ENCODE measurements around the gene TMEM9. TPM values are rescaled to one million over a fixed set of nuclear protein-coding genes. Genes with fewer than 3 reads are reported as not detected.

Gene TMEM9
- total RNA-seq, 1 donor from 2014 or later = 62.3 TPM

DNA sequence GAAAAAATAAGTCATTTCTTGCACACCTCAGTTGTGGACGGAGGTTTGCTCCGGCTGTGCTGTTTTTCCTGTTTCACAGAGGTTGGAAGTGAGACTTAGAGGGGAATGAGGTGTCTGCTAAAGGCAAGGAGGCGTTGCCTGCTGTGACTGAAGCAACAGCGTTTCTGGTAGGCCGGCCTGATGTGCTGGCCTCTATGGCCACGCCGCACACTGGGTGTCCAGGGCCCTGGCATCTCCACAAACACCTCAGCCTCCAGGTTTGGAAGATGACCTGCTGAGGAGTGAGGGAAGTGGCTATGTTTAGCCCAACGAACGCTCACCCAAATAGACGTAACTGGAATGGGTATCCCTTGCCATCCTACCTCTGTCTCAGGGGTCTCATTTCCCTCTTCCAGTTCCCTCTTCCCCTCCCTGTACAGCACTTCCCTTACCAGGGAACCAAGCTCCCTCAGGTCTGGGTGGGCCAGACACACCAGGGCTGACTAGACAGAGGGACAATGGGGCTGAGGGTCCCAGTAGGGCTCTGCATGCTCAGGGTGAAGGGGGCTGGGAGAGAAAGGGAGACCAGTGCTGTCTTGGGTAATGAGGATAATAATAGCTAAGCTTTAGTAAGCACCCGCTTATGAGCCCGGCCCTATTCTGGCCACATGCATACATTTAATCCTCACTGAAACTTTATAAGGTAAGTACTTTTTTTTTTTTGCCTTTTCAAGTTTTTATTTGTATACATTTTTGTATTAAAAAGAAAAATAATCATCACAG is 53.9 kb downstream of the TMEM9 start:
- DNase-seq = no peak

DNA sequence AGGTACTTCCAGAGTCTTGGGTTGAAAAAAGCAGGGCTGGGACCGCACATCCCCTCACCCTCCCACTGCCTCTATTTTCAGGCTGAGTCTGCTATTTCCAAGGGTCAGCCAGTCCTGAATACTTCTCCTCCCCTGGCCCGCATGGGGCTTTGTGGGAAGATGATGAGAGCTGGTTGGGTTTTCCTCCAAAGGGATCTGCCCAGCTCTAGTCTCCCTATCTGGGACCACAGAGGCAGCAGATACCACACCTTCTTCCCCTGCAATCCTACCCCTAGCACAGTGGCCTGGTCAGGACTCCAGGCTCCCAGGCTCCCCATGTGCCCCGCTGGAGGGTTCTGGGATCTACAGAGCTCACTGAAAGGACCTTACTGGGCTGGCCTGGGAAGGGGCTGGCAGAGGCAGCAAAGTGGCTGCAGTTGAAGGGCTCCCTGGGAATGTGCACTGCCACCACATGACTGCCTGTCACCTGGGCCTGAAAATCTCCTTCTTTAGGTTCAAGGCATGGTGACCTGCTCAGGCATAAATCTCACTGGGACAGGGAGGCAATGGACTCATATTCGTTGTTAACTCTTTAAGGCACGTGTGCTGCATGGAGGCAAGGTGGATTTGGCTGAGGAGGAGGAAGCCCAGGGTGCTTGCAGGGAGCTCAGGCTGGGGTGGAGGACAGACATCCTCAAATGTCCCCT is 55.1 kb downstream of the TMEM9 start:
- no peak for DNase-seq

DNA sequence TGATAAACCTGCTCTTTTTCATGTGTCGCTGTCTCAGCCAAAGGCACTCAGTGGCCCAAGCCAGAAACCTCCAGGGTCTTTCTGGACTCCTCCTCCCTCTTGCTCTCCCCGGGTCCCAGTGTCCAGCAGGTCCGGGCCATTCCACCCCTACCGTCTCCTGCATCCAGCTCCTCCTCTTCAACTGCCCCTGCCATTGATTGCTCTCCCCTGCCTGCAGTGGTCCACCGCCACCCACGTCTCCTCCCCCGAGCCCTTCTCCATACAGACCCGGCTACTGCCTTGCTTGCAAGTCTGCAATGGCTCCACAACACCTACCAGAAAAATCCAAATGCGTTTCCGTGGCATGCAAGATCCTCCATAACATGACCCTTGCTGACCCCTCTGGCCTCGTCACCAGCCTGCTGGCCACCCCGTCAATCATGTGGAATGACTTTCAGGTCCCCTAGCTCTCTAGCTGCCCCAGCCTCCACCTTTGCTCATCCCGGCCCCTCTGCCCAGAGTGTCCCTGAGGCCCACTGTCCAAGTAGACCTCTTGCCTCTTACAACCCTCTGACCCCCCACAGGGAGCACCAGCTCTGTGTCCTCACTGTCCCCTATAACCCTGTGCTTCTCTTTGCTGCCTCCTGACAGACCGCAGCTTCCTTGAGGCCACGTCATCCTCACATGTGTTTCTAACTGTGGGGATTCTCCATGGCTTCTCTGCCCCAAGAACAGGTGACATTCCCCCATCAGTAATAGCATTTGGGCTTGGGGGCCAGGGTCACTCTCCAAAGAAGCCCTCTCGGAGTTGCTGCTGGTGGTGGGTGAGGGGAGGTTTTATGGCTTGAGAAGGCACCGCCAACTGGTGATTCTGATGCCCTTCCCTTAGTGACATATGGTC is 57.1 kb downstream of the TMEM9 start:
- no peak for DNase-seq

DNA sequence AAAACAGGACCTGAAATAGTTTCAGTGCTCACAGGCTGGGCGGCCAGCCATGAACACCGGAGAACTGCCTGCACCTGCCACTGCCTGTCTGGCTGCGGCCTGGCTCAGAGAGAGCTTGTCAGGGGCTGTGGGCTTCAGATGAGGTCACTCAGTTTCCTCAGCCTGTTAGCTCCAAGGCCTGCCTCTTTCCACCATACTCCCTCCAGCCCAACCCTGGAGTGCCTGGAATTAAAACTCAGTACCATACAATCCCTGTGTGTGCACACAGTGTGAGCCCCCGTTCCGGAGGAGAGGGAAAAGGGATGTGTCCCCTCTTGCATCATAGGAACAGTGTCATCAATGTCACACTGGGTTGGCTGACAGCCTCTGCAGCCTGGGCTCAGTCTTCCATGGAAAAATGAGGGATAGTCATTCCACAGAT is 58.2 kb downstream of the TMEM9 start:
- DNase-seq = no peak

DNA sequence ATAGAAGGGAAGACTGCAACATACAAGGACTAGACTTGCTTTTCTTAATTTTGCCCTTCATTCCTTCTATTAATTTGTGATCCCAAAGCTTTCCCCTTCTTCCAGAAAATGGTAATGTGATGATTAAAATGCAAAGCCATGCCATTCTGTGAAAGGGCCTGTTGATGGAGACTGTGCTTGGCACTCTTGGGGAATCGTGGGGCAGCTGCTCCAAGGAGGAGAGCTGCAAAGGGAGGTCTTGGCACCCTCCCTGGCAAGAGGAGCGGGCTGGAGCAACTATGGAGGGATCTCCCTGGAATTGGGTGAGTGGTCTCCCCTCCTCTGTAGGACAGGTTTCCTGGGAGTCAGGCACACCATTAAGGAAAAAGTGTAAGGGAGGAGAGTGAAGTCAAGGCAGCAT is 58.7 kb downstream of the TMEM9 start:
- DNase-seq = no peak

DNA sequence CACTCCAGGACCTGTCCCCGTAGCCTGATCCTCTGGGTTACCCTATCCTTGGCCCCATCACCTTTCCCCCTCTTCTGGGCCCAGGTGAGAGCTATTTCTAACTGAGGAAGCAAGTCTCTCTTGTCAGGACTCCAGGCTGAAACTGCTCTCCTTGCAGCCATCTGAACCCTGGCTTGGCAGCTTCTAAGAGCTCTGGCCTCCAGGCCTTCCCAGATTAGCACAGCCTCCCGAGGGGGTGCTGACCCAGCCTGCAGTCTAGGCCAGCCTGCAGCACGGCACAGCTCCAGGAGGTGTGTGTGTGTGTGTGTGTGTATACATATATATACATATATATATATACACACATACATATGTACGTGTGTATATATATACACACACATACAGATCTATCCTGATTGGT is 59.4 kb downstream of the TMEM9 start:
- DNase-seq = no peak

DNA sequence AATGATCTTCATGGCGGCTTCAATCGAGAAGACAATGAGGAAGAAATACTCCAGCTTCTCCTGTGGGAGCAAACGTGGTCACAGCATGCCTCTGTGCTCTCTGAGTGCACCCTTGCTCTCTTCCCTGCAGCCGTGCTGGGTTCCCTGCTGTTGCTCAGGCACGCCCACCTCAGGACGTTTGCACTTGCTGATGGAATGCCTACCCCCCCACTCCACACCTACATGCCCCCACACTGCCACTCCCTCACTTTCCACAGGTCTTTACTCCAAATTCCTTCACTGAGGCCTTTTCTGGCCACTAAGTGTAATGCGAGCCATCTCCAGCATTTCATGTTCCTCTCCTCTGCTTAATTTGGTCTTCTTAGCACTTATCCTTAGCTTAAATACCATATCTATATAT is 60.3 kb downstream of the TMEM9 start:
- no peak for DNase-seq

DNA sequence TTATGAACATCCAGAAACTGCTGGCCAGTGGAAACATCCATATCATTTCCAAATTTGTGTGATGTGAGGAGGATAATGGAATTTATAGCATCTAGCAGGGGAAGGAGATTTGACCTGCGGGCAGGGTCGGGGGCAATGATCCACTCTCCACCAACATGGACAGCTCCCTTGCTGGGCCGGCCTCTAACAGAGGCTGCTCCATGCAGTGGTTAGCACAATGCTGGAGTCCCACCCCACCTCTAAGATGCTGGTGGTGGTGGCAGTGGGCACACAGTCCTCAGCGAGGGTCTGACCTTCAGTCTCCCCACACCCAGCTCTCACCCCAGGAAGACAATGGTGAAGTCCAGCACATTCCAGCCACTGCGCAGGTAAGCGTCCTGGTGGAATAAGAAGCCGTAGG is 60.7 kb downstream of the TMEM9 start:
- no peak for DNase-seq

DNA sequence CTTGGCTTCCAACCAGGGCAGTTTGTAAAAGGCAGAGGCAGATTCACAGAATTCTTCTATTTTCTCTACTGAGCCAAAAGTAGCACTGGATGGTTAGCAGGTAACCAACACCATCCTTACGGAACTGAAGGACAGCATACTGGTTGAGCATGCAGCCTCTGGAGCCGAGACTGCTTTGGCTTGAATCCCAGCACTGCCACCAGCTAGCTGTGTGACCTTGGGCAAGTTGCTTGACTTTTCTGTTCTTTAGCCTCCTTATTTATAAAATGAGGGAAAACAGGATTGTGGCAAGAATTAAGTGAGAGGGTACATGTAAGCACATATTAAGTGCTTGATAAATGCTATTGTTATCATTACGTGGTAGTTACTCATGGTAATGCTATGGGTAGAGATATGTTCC is 61.5 kb downstream of the TMEM9 start:
- no peak for DNase-seq

DNA sequence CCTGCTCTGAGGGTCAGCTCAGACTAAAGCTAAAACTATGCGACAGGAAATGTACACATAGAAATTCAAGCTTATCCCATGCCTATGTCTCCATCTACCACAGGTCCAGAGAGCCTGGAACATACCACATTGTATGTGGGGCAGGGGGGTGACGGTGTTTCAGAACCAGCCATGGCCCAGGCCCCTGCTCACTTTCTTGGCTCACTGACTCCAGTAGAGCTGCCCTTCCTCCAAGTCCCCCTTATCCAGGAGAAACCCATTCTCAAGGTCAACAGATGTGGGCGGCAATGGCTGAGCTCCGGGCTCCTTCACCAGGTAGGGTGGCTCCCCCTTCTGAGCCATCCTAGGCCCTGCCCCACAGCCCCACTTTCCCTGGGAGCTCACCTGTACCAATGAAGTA is 63.0 kb downstream of the TMEM9 start:
- no peak for DNase-seq

DNA sequence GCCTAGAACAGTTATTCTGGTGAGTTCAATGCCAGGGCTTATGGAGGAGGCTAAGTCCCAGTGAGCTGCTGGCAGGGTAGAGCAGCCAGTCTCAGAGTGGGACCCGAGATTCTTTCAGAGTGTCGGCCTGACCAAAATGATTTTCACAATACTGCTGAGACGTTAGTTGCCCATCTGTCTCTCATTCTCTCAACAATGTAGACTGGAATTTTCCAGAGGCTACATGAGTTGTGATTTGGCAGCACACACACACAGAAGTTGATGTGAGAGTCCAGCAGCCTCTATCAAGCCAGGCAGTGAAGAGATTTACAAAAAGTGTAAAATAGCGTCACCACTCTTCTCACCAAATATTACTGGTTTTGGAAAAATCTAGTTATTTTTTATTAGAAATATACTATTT is 63.7 kb downstream of the TMEM9 start:
- DNase-seq = no peak

DNA sequence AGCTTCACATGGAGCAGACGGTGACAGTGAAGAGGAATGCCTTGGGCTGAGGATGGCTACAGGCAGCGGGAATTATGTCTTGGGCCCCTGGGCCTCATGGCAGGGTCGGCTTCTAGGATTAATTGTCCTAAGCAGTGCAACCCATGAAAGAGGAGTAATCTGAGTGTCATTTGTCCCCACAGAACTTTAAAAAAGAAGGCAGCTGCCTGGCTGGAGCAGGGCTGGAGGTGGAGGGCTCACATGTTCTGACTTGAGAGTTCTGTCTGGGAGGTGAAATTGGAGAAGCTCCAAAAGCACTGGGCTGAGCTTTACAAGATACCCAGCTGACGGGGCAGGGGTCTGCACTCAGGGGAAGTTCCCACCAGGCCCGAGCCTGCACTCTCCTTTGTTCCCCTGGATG is 64.7 kb downstream of the TMEM9 start:
- DNase-seq = no peak

DNA sequence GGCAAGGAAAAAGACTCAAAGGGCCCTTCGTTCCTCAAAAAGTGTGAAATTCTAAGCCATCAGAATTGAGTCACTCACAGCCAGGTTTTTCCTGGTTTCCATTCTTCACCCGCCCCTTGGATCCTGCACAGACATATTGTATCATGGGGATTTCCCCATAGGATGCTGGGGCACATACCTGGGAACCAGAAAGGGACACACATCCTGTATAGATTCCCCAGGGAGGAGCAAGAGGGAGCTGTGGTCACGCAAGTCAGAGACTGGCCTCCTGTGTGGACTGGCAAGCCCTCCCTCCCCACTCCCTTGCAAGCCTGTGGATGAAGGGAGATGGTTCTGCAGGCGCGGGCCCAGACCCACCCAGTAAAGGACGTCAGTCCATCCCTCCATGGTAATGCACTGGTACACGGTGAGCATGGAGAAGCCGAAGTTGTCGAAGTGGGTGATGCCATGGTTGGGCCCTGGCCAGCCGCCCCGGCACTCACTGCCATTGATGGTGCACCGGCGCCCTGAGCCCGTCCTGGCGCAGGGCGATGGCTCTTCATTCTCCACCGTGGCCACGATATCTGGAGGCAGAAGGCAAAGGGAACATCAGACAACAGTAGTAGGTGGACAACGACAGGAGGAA is 65.3 kb downstream of the TMEM9 start:
- DNase-seq = no peak

DNA sequence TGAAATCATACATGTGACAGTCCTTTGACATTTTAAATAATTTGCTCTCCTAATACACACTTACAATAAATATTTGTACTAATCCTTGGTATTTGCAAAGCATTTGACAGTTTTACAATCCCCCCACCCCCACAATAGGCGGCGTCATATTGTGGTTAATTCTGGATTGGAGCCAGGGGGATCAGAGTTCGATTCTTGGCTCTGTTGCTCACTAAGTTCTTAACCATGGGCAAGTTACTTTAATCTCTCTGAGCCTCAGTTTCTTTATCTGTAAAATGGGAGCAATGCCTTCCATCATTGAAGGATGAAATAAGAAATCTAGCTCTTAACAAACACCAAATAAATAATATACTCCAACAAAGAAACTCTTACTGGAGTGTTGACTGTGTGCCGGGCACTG is 65.9 kb downstream of the TMEM9 start:
- no peak for DNase-seq

DNA sequence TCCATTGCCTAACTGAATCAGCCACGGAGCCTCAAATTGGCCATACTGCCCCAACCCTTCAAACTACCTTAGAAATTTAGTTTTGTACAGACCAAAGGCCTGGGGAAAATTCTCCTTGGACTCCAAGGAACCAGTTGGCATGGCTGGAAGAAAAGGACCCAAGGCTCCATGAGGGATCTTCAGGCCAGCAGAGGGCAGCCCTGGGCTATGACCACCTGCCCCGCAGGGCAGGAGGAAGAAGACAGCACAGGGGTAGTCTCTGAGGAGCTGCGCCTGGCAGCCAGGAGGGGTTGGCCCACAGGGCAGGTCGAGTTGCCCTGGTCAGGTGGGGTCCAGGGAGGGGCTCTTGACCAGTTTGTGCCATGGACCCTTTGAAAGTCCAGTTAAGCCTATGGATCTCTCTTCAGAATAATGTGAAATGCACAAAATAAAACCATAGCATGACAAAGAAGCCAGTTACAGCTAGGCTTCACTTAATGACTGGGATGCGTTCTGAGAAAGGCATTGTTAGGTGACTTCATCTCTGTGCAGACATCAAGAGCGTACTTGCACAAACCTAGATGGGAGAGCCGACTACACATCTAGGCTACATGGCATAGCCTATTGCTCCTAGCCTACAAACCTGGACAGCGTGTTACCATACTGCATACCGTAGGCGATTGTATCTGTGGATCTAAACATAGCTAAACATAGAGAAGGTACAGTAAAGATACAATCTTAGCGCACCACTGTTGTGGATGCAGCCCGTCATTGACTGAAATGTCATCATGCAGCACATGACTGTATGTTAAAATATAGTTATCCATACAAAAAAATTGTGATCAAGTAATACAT is 68.2 kb downstream of the TMEM9 start:
- peak; percentile 65 for DNase-seq

Other genes starting within 250 kb of the TMEM9 start
- 2.2 and 4.4 TPM in 2 replicates for gene KIF21B, start 130.8 kb downstream of the TMEM9 start, total RNA-seq
- gene CACNA1S, start 42.0 kb downstream of the TMEM9 start, total RNA-seq = not detected in 2 replicates
- not detected in 2 replicates for gene ASCL5, start 27.3 kb downstream of the TMEM9 start, total RNA-seq
- under 0.01 and 0.05 TPM in 2 replicates for gene IGFN1, start 36.4 kb upstream of the TMEM9 start, total RNA-seq
- gene PKP1, start 129.0 kb upstream of the TMEM9 start, total RNA-seq = 0.19 and 0.85 TPM in 2 replicates
- not detected in 2 replicates for gene TNNT2, start 223.2 kb upstream of the TMEM9 start, total RNA-seq
- 0.09 and 0.68 TPM in 2 replicates for gene LAD1, start 244.8 kb upstream of the TMEM9 start, total RNA-seq

Measured in dermis blood vessel endothelial cell (primary cell).